HepG2 (cell line): ENCODE results near the gene NLGN4X.

Source experiments
- EHMT2 ChIP-seq: fragments of 200-600 bp; sonication (generic); IDR thresholded peaks from 2 replicates; pipeline ENCODE4 v1.7.0; 2017; ENCODE audit warnings: antibody characterized with exemption, low read depth, low read length, borderline replicate concordance
- FOXK2 ChIP-seq: fragments of 450-650 bp; IDR thresholded peaks from 2 replicates; pipeline ENCODE4 v1.6.1; 2016
- HNRNPLL ChIP-seq: fragments of 200-400 bp; formaldehyde crosslinking; IDR thresholded peaks from 2 replicates; pipeline ENCODE4 v1.6.1; 2017; ENCODE audit warnings: mild to moderate bottlenecking, low read depth, low read length; ENCODE audit not compliant: poor library complexity, severe bottlenecking
- NKX3-1 ChIP-seq: sonication (generic); formaldehyde crosslinking; IDR thresholded peaks from 2 replicates; pipeline ENCODE4 v1.5.0; 2020; ENCODE audit warnings: missing genetic modification reagents
- NR1H2 ChIP-seq: sonication (generic); formaldehyde crosslinking; IDR thresholded peaks from 2 replicates; pipeline ENCODE4 v1.8.1; 2022; ENCODE audit warnings: low read depth, missing genetic modification reagents, borderline replicate concordance
- NR3C1 ChIP-seq: sonication (generic); formaldehyde crosslinking; IDR thresholded peaks from 2 replicates; pipeline ENCODE4 v1.4.0; 2020; ENCODE audit warnings: missing genetic modification reagents
- SCMH1 ChIP-seq: sonication (generic); formaldehyde crosslinking; IDR thresholded peaks from 2 replicates; pipeline ENCODE4 v1.9.0; 2021; ENCODE audit warnings: missing genetic modification reagents, mild to moderate bottlenecking, borderline replicate concordance
- SP140L ChIP-seq: sonication (generic); formaldehyde crosslinking; IDR thresholded peaks from 2 replicates; pipeline ENCODE4 v1.4.0; 2020; ENCODE audit warnings: missing genetic modification reagents, borderline replicate concordance
- TAF1 ChIP-seq: sonication (generic); formaldehyde crosslinking; IDR thresholded peaks from 2 replicates; pipeline ENCODE4 v1.4.0; 2020; ENCODE audit warnings: missing genetic modification reagents
- TARDBP ChIP-seq: sonication (generic); formaldehyde crosslinking; IDR thresholded peaks from 2 replicates; pipeline ENCODE4 v1.8.0; 2022; ENCODE audit warnings: mild to moderate bottlenecking, missing genetic modification reagents
- ZC3H4 ChIP-seq: sonication (generic); formaldehyde crosslinking; IDR thresholded peaks from 2 replicates; pipeline ENCODE4 v1.4.0; 2020; ENCODE audit warnings: missing genetic modification reagents, borderline replicate concordance
- ZFP36L2 ChIP-seq: sonication (generic); formaldehyde crosslinking; IDR thresholded peaks from 2 replicates; pipeline ENCODE4 v1.4.0; 2020; ENCODE audit warnings: missing genetic modification reagents
- ZNF644 ChIP-seq: IDR thresholded peaks from 2 replicates; pipeline ENCODE4 v1.6.1; 2016; ENCODE audit warnings: low read depth

GRCh38 chrX:6021316-6022091, 207.2 kb downstream of the NLGN4X start:
- no peak for TF ChIP-seq TARDBP (CRISPR knock-in tag)
- TF ChIP-seq TAF1 (CRISPR knock-in tag), result no peak
- TF ChIP-seq NR1H2 (CRISPR knock-in tag), result no peak
- no peak for TF ChIP-seq EHMT2
- no peak for TF ChIP-seq ZC3H4 (CRISPR knock-in tag)
- TF ChIP-seq NKX3-1 (CRISPR knock-in tag), result no peak
- TF ChIP-seq NR3C1 (CRISPR knock-in tag), result no peak
- TF ChIP-seq SCMH1 (CRISPR knock-in tag), result no peak
- TF ChIP-seq HNRNPLL, result no peak
- no peak for TF ChIP-seq SP140L
- TF ChIP-seq ZNF644 (CRISPR knock-in tag), result no peak
- TF ChIP-seq FOXK2, result no peak
- no peak for TF ChIP-seq ZFP36L2 (CRISPR knock-in tag)
